GM12878 (cell line): ENCODE results near the gene OR10J1. TPM values are rescaled to one million over a fixed set of nuclear protein-coding genes. Genes with fewer than 3 reads are reported as not detected.

Experiments
- ATAC-seq: fragments of 200-7000 bp; cut with Tn5 transposase; 3 replicates; pipeline ENCODE4 v1.9.1; 2020; ENCODE audit warnings: mild to moderate bottlenecking, moderate library complexity
- BruUV-seq: library from RNA; stranded (reverse); fragments of 400-500 nt; replicated peaks from 2 replicates; lab custom pipeline; 2021; lab: Mats Ljungman, UMichigan
- CTCF ChIA-PET: fragments of 300-600 bp; sonication (Branson Sonifier 250); formaldehyde crosslinking; extraction: SDS; loops from one replicate; lab custom pipeline; 2021; ENCODE audit warnings: inconsistent platforms; lab: Yijun Ruan, JAX
- POLR2A ChIA-PET: fragments of 350-600 bp; formaldehyde crosslinking; extraction: SDS; loops from one replicate; lab custom pipeline; 2021; ENCODE audit warnings: inconsistent platforms; lab: Charles Lee
- RAD21 ChIA-PET: fragments of 300-600 bp; sonication (Branson Sonifier 250); formaldehyde crosslinking; loops from one replicate; lab custom pipeline; 2023; ENCODE audit warnings: antibody characterized with exemption; ENCODE audit not compliant: unreplicated experiment; lab: Charles Lee
- SMC1A ChIA-PET: fragments of 300-600 bp; sonication (Branson Sonifier 250); formaldehyde crosslinking; loops from one replicate; lab custom pipeline; 2023; ENCODE audit not compliant: unreplicated experiment, uncharacterized antibody; lab: Charles Lee
- DNase-seq: peaks from one replicate; pipeline ENCODE4 v3.0.0-alpha.2; 2011; ENCODE audit warnings: low read depth, low spot score
- FAIRE-seq: peaks from 3 replicates; lab custom pipeline; 2011; peaks lifted over from hg19 to GRCh38; lab: Jason Lieb, UNC
- H2AFZ ChIP-seq: 2 replicates; pipeline ENCODE4 v1.6.0; 2011; ENCODE audit warnings: low read depth, low read length, control low read depth; ENCODE audit not compliant: control insufficient read depth
- H3K27ac ChIP-seq: 2 replicates; pipeline ENCODE4 v1.5.1; 2011; ENCODE audit warnings: control low read depth; ENCODE audit not compliant: control insufficient read depth, insufficient read depth
- H3K27me3 ChIP-seq, 2 experiments: replicated peaks in 1 of 2; 2 replicates each; pipeline versions ENCODE4 v1.6.0 to v1.6.1; 2011; ENCODE audit warnings: low read length in 1 of 2; ENCODE audit not compliant: control insufficient read depth in 2 of 2, insufficient read depth in 2 of 2
- H3K36me3 ChIP-seq, 2 experiments: 2 replicates each; pipeline ENCODE4 v1.5.1; 2011; ENCODE audit warnings: low read length in 1 of 2; ENCODE audit not compliant: control insufficient read depth in 2 of 2, insufficient read depth in 2 of 2
- H3K4me1 ChIP-seq: 2 replicates; pipeline ENCODE4 v1.6.1; 2011; ENCODE audit warnings: mild to moderate bottlenecking, low read length, moderate library complexity, mixed read lengths; ENCODE audit not compliant: control insufficient read depth, insufficient read depth
- H3K4me2 ChIP-seq: 2 replicates; pipeline ENCODE4 v1.6.0; 2011; ENCODE audit warnings: control low read depth; ENCODE audit not compliant: control insufficient read depth, insufficient read depth
- H3K4me3 ChIP-seq: fragments of 200-600 bp; sonication (generic); 2 replicates; pipeline ENCODE4 v1.5.1; 2016
- H3K79me2 ChIP-seq: 2 replicates; pipeline ENCODE4 v1.6.0; 2011; ENCODE audit warnings: low read length; ENCODE audit not compliant: control insufficient read depth, insufficient read depth
- H3K9ac ChIP-seq: 2 replicates; pipeline ENCODE4 v1.8.0; 2011; ENCODE audit warnings: low read length, control low read depth, mixed read lengths; ENCODE audit not compliant: control insufficient read depth, insufficient read depth
- H3K9me3 ChIP-seq: replicated peaks from 3 replicates; pipeline ENCODE4 v1.5.1; 2011; ENCODE audit warnings: mild to moderate bottlenecking, low read length; ENCODE audit not compliant: control insufficient read depth, insufficient read depth
- H4K20me1 ChIP-seq: 2 replicates; pipeline ENCODE4 v1.6.0; 2011; ENCODE audit not compliant: control insufficient read depth, insufficient read depth
- CHD2 ChIP-seq: IDR thresholded peaks from 2 replicates; pipeline ENCODE4 v1.6.1; 2011; ENCODE audit warnings: low read depth, low read length, improper control_type of control experiment, borderline replicate concordance
- GATAD2B ChIP-seq: fragments of 450-650 bp; conservative IDR thresholded peaks from 2 replicates; pipeline ENCODE4 v1.6.1; 2017; ENCODE audit warnings: low read depth, mild to moderate bottlenecking, moderate library complexity
- HCFC1 ChIP-seq: fragments of 150-350 bp; IDR thresholded peaks from 2 replicates; pipeline ENCODE4 v1.6.1; 2014; ENCODE audit warnings: low read length
- JUND ChIP-seq: IDR thresholded peaks from 2 replicates; pipeline ENCODE4 v1.6.1; 2012; ENCODE audit warnings: low read depth, mild to moderate bottlenecking, low read length, improper control_type of control experiment, moderate library complexity
- NRF1 ChIP-seq: conservative IDR thresholded peaks from 2 replicates; pipeline ENCODE4 v1.6.1; 2011; ENCODE audit warnings: mild to moderate bottlenecking, low read depth, low read length, improper control_type of control experiment
- WRNIP1 ChIP-seq: IDR thresholded peaks from 2 replicates; pipeline ENCODE4 v1.6.1; 2011; ENCODE audit warnings: low read depth, low read length, improper control_type of control experiment, borderline replicate concordance
- YBX1 ChIP-seq: fragments of 450-650 bp; IDR thresholded peaks from 2 replicates; pipeline ENCODE4 v1.6.1; 2016; ENCODE audit warnings: antibody characterized with exemption
- ZNF274 ChIP-seq: IDR thresholded peaks from one replicate; pipeline ENCODE4 v1.8.0; 2011; ENCODE audit not compliant: insufficient read length, insufficient read depth
- WGBS: methylation state at CpG from one replicate; pipeline ENCODE4 v1.1.6; 2016; ENCODE audit warnings: low lambda C conversion rate; ENCODE audit not compliant: insufficient replicate concordance, insufficient coverage; ENCODE audit errors: missing lambda C conversion rate; 5-methylcytosine and 5-hydroxymethylcytosine counted together
- in situ Hi-C: fragments of 300-500 bp; cut with MboI; formaldehyde crosslinking; loops from 9 replicates; pipeline ENCODE4 v1.14.3; 2018; ENCODE audit warnings: mixed read lengths
- intact Hi-C: fragments of 100-400 bp; cut with micrococcal nuclease; formaldehyde crosslinking; loops from one replicate; pipeline ENCODE4 v1.14.2; 2022; ENCODE audit not compliant: unreplicated experiment
- polyA plus RNA-seq, 11 experiments: library from polyadenylated mRNA; depleted of rRNA in 4 of 11; unstranded in 6 of 11; stranded (reverse) in 5 of 11; fragments of >200 nt; fragmentation: Nextera tagmentation in 4 of 11; fragmentation: Illumina TruSeq in 1 of 11; extraction: Ambion mirVana in 4 of 11; extraction: Trizol in 1 of 11; gene quantifications; 1 replicate in 1 of 11; 2 replicates in 10 of 11; pipeline versions ENCODE4 v1.2.1 to v1.2.3, GENCODE V29; 2011 to 2016; ENCODE audit warnings: inconsistent platforms in 2 of 11, missing spikeins in 2 of 11, low read depth in 1 of 11
- total RNA-seq, 4 experiments: library from RNA; depleted of rRNA in 3 of 4; stranded (reverse); fragments of >200 nt in 3 of 4; fragmentation: Illumina TruSeq in 1 of 4; extraction: Trizol in 1 of 4; gene quantifications; 2 replicates each; pipeline versions ENCODE4 v1.2.1 to v1.2.3, GENCODE V29; 2013 to 2021
- TF ChIP-seq, protein P1 (sequence below): IDR thresholded peaks from 2 replicates; pipeline ENCODE4 v1.6.1; 2012; ENCODE audit warnings: low read depth, low read length, improper control_type of control experiment
- TF ChIP-seq, protein P2 (sequence below): fragments of 150-350 bp; IDR thresholded peaks from 2 replicates; pipeline ENCODE4 v1.6.1; 2014; ENCODE audit warnings: mild to moderate bottlenecking, low read depth, low read length
- TF ChIP-seq, protein P3 (sequence below): IDR thresholded peaks from 2 replicates; pipeline ENCODE4 v1.6.1; 2012; ENCODE audit warnings: mild to moderate bottlenecking, low read depth, low read length
- TF ChIP-seq, protein P4 (sequence below): fragments of 450-650 bp; IDR thresholded peaks from 2 replicates; pipeline ENCODE4 v1.6.1; 2017; ENCODE audit warnings: mild to moderate bottlenecking, moderate library complexity
- TF ChIP-seq, protein P5 (sequence below): IDR thresholded peaks from 2 replicates; pipeline ENCODE4 v1.6.1; 2012; ENCODE audit warnings: low read depth, low read length, improper control_type of control experiment

Gene OR10J1
- total and polyA plus RNA-seq, 10 of the 15 experiments (the other 5 are each of a cell fraction or from before 2014, with no cell fraction given), result not detected

DNA sequence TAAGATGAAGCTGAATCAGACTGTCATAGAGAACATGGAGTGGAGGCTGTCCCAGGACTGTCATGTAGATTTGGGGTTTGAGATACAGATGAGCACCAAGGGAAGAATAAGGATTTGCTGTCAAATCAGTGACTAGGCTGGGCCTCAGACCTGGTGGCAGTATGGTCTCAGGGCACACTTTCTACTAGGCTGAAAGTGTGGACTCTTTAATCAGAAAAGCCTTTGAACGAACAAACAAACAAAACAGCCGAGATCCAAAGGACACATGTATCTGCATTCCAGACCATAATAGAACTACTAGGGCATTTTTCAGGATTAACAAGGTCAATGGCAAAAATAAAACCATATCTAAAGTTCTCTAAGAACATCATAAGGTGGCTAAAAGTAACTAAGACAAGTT, 2.9 kb downstream of the OR10J1 start:
- ATAC-seq (no peak), DNase-seq (no peak), FAIRE-seq (no peak)
- Histone ChIP-seq H3K4me3 (no peak overlapping the region), H3K4me1 (no peaks in the 10 kb centered on the region), H3K9me3 (no peaks in the 10 kb centered on the region), H3K79me2 (no peaks in the 10 kb centered on the region), H3K4me2 (no peak overlapping the region), H3K27me3 (no peaks in the 10 kb centered on the region), H3K9ac (no peak overlapping the region), H3K36me3 (no peaks in the 10 kb centered on the region), H4K20me1 (no peaks in the 10 kb centered on the region), H2AFZ (no peak overlapping the region), H3K27ac (no peak overlapping the region)
- ChIA-PET CTCF (no interaction called here), RAD21 (no interaction called here), SMC1A (no interaction called here), POLR2A (no interaction called here)
- no TSS peak for BruUV-seq
- 0% methylated on average over 2 of the region's 2 CpGs for WGBS
- in situ Hi-C loops, result no loop called here
- intact Hi-C loops, result no loop called here
- TF ChIP-seq CHD2, result no peak
- TF ChIP-seq, protein P1, sequence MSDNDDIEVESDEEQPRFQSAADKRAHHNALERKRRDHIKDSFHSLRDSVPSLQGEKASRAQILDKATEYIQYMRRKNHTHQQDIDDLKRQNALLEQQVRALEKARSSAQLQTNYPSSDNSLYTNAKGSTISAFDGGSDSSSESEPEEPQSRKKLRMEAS, result no peak
- TF ChIP-seq YBX1, result no peak
- no peak for TF ChIP-seq NRF1
- no peak for TF ChIP-seq HCFC1
- no peak for TF ChIP-seq GATAD2B
- TF ChIP-seq, protein P2, sequence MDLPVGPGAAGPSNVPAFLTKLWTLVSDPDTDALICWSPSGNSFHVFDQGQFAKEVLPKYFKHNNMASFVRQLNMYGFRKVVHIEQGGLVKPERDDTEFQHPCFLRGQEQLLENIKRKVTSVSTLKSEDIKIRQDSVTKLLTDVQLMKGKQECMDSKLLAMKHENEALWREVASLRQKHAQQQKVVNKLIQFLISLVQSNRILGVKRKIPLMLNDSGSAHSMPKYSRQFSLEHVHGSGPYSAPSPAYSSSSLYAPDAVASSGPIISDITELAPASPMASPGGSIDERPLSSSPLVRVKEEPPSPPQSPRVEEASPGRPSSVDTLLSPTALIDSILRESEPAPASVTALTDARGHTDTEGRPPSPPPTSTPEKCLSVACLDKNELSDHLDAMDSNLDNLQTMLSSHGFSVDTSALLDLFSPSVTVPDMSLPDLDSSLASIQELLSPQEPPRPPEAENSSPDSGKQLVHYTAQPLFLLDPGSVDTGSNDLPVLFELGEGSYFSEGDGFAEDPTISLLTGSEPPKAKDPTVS, result no peak
- no peak for TF ChIP-seq ZNF274
- no peak for TF ChIP-seq WRNIP1
- TF ChIP-seq, protein P3, sequence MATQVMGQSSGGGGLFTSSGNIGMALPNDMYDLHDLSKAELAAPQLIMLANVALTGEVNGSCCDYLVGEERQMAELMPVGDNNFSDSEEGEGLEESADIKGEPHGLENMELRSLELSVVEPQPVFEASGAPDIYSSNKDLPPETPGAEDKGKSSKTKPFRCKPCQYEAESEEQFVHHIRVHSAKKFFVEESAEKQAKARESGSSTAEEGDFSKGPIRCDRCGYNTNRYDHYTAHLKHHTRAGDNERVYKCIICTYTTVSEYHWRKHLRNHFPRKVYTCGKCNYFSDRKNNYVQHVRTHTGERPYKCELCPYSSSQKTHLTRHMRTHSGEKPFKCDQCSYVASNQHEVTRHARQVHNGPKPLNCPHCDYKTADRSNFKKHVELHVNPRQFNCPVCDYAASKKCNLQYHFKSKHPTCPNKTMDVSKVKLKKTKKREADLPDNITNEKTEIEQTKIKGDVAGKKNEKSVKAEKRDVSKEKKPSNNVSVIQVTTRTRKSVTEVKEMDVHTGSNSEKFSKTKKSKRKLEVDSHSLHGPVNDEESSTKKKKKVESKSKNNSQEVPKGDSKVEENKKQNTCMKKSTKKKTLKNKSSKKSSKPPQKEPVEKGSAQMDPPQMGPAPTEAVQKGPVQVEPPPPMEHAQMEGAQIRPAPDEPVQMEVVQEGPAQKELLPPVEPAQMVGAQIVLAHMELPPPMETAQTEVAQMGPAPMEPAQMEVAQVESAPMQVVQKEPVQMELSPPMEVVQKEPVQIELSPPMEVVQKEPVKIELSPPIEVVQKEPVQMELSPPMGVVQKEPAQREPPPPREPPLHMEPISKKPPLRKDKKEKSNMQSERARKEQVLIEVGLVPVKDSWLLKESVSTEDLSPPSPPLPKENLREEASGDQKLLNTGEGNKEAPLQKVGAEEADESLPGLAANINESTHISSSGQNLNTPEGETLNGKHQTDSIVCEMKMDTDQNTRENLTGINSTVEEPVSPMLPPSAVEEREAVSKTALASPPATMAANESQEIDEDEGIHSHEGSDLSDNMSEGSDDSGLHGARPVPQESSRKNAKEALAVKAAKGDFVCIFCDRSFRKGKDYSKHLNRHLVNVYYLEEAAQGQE, result no peak
- TF ChIP-seq JUND, result no peak
- TF ChIP-seq, protein P4, sequence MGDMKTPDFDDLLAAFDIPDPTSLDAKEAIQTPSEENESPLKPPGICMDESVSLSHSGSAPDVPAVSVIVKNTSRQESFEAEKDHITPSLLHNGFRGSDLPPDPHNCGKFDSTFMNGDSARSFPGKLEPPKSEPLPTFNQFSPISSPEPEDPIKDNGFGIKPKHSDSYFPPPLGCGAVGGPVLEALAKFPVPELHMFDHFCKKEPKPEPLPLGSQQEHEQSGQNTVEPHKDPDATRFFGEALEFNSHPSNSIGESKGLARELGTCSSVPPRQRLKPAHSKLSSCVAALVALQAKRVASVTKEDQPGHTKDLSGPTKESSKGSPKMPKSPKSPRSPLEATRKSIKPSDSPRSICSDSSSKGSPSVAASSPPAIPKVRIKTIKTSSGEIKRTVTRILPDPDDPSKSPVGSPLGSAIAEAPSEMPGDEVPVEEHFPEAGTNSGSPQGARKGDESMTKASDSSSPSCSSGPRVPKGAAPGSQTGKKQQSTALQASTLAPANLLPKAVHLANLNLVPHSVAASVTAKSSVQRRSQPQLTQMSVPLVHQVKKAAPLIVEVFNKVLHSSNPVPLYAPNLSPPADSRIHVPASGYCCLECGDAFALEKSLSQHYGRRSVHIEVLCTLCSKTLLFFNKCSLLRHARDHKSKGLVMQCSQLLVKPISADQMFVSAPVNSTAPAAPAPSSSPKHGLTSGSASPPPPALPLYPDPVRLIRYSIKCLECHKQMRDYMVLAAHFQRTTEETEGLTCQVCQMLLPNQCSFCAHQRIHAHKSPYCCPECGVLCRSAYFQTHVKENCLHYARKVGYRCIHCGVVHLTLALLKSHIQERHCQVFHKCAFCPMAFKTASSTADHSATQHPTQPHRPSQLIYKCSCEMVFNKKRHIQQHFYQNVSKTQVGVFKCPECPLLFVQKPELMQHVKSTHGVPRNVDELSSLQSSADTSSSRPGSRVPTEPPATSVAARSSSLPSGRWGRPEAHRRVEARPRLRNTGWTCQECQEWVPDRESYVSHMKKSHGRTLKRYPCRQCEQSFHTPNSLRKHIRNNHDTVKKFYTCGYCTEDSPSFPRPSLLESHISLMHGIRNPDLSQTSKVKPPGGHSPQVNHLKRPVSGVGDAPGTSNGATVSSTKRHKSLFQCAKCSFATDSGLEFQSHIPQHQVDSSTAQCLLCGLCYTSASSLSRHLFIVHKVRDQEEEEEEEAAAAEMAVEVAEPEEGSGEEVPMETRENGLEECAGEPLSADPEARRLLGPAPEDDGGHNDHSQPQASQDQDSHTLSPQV, result no peak
- TF ChIP-seq, protein P5, sequence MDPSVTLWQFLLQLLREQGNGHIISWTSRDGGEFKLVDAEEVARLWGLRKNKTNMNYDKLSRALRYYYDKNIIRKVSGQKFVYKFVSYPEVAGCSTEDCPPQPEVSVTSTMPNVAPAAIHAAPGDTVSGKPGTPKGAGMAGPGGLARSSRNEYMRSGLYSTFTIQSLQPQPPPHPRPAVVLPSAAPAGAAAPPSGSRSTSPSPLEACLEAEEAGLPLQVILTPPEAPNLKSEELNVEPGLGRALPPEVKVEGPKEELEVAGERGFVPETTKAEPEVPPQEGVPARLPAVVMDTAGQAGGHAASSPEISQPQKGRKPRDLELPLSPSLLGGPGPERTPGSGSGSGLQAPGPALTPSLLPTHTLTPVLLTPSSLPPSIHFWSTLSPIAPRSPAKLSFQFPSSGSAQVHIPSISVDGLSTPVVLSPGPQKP, result no peak
